Measurements from ENCODE around the gene TOMM40. TPM values are rescaled to one million over a fixed set of nuclear protein-coding genes. Genes with fewer than 3 reads are reported as not detected.
"Not testable (repeated sequence)": the region's sequence is repeated elsewhere in the genome, so short reads cannot be mapped to it uniquely, and the experiment has no call there.

The TOMM40 gene
- total RNA-seq, 1 donor = 57.6 TPM

DNA sequence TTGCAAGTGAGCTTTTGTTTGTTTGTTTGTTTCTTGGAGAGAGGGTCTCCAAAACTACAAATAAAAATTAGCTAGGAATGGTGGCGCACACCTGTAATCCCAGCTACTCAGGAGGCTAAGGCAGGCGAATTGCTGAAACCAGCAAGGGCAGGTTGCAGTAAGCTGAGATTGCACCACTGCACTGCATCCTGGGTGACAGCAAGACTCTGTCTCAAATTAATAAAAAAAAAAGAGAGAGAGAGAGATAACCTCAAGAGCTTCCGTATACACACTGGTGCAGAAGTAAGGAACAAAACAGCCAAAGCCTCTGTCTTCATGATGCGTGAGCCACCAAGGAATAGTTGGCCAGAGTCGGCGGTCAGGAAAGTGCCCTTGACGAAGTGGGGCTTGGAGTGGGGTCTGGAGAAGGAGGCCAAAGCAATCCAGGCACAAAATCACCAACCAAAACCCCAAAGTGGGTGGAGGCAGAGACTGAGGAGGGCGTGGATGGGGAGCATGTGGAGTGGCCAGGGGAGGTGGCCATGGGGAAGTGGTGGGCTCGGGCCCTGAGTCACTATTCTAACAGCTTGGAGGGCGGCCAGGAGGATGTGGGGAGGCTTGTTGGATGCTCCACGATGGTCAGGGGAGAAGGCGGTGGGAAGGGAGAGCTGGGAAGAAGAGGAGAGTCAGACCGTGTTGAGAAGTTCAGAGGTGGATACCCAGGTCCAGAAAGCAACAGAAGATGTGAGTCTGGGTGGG, 21.2 kb upstream of the TOMM40 start:
- peak in 2 of 3 donors; percentile 52 to 68 for DNase-seq (ENCODE audit: low read depth in 2 of 3, low spot score in 2 of 3)

DNA sequence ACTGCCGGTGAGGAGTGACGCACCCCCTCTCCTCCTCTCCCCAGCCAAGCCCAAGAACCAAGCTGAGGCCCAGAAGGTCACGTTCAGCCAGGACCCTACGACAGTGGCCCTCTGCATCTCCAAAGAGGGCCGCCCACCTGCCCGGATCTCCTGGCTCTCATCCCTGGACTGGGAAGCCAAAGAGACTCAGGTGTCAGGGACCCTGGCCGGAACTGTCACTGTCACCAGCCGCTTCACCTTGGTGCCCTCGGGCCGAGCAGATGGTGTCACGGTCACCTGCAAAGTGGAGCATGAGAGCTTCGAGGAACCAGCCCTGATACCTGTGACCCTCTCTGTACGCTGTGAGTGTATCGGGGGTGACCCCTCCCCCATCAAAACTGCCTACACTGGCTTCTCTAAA, 19.2 kb upstream of the TOMM40 start:
- DNase-seq (ENCODE audit: low read depth in 2 of 3, low spot score in 2 of 3) = no peak

DNA sequence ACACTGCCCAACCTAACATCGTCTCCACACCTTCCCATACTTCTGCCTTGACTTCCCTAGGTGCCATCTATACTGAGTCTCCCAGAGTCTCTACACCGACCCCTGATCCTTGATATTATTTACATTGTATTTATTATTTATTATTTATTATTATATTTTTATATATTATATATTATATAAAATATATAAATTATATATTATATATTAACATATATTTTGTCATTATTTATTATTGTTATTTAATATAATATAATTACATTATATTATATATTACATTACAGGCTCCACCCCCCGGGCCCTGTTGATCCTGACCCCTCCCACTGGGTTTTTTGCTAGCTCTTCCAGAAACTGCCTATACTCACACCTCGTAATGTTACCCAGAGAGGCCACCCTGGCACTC, 18.4 kb upstream of the TOMM40 start:
- no peak for DNase-seq (ENCODE audit: low read depth in 2 of 3, low spot score in 2 of 3)

DNA sequence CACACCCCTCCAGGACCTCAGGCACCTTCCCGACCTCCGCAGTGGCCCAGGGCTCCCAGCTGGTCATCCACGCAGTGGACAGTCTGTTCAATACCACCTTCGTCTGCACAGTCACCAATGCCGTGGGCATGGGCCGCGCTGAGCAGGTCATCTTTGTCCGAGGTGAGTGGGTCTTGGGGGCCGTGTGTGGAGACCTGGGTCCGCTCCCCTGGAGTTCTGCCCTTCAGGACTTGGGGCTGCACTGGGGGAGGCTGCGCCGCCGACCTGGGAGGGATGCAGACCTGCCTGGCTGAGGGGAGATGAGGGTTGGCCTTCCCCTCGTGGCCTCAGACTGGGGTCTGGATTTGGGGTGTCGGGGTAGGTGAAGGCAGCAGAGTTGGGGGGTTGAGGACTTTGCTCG, 16.7 kb upstream of the TOMM40 start:
- no peak for DNase-seq (ENCODE audit: low read depth in 2 of 3, low spot score in 2 of 3)

DNA sequence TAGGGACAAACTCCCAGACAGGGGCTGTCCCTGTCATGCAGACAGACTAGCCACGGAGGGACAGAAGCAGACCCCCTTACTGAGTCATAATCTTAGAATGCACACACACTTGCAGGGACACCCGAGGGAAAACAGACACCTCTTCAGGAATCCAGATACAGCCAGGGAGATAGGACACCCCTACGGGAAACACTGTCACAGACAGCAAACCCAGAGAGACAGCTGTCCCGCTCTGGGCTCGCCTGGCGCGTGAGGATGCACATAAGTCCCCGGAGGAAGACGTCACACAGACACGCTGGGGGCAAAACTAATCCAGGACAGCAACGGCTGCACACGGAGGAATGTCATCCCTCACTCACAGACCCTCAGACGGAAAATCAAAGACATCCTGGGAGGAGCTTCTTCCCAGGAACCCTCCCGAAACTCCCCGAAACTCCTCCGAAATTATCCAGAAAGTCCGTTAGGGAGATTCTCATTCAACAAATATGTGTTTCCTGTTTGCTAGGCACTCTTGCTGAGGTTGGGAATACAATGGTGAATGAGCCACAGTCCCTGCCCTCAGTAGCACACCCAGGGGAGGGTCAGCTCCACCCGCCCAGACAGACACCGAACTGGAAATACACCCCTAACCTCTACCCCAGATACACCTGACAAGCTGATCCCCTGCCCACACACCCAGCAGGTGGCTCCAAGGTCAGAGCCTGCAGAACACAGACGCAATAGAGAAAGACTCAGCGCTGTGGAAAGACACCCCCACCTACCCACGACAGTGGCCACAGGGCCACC, 15.2 kb upstream of the TOMM40 start:
- no peak for DNase-seq (ENCODE audit: low read depth in 2 of 3, low spot score in 2 of 3)

DNA sequence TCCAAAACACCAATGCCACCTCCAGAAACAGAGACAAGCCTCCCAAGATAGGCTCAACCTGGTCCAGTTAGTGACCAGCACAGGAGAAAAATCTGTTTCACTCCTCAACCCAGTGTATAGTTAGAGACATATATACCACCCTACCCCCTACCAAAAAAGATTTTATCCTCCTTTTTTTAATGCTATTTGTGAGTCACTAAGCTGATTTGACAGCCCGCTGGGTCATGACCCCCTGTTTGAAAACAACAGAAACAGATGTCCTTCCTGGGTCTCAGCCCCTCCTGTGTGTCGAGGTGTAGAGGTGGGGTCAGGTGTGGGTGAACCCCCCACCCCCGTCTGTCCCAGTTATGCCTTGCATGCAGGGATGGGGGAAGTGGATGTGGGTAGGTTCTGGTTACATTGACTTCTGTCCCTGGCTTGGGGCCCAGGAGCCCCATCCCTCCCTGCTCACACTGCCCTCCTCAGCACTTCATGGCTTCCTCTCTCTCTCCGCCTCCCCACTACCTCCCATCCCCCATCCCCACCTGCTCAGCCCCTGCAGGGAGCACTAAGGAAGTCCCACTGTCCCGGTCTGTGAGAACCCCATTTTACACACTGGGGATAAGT, 14.0 kb upstream of the TOMM40 start:
- DNase-seq (ENCODE audit: low read depth in 2 of 3, low spot score in 2 of 3) = peak in 2 of 3 donors; percentile 36 to 54

DNA sequence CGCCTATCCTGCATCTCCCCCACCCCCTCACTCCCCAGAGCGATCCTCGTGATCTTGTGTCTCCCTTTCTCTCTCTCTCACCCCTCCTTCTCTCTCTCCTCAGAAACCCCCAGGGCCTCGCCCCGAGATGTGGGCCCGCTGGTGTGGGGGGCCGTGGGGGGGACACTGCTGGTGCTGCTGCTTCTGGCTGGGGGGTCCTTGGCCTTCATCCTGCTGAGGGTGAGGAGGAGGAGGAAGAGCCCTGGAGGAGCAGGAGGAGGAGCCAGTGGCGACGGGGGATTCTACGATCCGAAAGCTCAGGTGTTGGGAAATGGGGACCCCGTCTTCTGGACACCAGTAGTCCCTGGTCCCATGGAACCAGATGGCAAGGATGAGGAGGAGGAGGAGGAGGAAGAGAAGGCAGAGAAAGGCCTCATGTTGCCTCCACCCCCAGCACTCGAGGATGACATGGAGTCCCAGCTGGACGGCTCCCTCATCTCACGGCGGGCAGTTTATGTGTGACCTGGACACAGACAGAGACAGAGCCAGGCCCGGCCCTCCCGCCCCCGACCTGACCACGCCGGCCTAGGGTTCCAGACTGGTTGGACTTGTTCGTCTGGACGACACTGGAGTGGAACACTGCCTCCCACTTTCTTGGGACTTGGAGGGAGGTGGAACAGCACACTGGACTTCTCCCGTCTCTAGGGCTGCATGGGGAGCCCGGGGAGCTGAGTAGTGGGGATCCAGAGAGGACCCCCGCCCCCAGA, 12.8 kb upstream of the TOMM40 start:
- DNase-seq (ENCODE audit: low read depth in 2 of 3, low spot score in 2 of 3) = no peak

DNA sequence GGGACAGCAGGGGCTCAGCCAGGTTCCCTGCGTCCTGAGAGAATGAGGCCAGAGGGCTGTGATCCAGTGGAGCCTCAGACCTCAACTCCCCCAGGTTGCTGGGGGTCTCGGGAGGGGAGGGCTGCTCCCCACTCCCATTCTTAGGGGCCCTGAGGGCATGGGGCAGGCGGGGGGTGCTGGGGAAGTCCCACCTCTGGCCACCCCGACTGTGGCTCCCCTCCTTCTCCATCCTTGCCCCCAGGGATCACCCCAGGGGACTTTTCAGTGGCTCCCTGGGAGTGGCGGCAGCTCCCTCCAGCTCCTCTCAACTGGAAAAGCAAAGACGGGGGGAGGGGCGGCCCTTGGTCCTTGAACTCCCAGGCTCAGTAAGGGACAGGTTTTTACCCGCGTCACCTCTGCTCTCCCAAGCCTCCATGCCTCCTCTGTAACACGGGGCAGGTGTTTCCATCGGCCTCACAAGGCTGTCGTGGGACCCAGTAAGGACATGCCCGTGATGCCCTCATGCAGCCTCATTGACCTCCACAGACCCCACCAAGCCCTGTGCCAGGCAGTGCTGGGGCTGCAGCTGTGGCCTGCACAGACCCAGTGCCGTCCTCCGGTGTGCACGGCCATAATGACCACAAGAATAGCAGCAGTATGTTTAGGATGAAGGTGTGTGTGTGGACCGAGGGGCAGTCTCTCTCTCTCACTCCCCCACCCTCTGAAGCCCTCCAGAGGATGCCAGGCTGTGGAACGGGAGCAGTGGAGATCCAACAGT, 11.6 kb upstream of the TOMM40 start:
- DNase-seq (ENCODE audit: low read depth in 2 of 3, low spot score in 2 of 3) = no peak

DNA sequence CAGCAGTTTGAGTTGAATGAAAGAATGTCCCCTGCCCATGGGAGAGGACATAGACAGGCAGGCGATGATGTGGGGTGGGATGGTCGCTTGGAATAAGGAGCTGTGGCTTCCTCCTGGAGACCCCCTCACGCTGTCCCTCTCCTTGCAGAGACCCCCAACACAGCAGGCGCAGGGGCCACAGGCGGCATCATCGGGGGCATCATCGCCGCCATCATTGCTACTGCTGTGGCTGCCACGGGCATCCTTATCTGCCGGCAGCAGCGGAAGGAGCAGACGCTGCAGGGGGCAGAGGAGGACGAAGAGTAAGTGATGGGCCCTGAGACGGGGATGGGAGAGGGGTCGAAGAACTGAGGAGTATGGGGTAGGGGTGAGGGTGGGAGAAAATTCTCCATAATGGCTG, 9.0 kb upstream of the TOMM40 start:
- DNase-seq (ENCODE audit: low read depth in 2 of 3, low spot score in 2 of 3) = no peak

DNA sequence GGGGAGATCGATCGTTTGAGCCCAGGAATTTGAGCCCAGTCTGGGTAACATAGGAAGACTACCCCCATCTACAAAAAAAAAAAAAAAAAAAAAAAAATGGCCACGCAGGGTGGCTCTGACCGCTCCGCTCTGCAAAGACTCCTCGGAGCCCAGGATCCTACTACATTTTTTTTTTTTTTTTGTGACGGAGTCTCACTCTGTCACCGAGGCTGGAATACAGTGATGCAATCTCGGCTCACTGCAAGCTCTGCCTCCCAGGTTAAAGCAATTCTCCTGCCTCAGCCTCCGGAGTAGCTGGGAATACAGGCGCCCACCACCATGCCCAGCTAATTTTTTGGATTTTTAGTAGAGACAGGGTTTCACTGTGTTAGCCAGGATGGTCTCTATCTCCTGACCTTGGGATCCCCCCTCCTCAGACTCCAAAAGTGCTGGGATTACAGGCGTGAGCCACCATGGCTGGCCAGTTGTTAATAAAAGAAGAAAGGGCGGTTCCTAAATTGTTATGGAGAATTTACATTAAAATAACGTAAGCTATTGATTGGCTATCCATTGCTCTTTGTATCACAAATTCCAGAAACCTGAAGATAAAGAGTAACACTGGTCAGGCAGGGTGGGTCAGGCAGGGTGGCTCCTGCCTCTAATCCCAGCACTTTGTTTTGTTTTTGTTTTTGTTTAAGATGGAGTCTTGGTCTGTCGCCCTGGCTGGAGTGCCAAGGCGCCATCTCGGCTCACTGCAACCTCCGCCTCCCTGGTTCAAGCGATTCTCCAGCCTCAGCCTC, 8.2 kb upstream of the TOMM40 start:
- DNase-seq (ENCODE audit: low read depth in 2 of 3, low spot score in 2 of 3) = not testable (repeated sequence)

DNA sequence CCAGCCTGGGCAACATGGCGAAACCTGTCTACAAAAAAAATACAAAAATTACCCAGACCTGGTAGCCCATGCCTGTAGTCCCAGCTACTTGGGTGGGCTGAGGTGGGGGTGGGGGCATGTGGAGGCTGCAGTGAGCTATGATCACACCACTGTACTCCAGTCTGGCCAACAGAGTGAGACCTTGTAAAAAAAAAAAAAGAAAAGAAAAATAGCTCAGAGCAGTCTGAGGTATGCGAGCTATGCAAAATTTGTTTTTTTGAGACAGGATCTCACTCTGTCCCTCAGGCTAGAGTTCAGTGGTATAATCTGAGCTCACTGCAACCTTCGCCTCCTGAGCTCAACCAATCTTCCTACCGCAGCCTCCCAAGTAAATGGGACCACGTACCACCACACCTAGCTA, 7.1 kb upstream of the TOMM40 start:
- DNase-seq (ENCODE audit: low read depth in 2 of 3, low spot score in 2 of 3) = no peak

DNA sequence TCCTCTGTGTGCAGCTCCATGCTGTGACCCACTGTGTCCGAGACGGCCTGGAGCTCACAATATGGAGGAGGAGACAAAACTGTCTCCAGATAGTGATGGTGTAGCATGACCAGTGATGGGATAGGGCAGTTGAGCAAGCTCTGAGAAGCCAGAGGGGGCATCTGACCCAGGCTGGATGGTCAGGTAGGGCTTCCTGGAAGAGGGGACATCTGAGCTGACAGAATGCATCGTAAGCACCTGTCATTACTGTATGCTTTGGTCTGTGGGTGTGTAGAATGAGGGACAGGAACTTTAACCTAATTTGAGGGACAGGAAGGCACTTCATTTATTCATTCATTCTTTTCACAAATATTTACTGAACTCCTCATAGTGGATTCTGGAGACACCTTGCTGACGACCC, 6.5 kb upstream of the TOMM40 start:
- no peak for DNase-seq (ENCODE audit: low read depth in 2 of 3, low spot score in 2 of 3)

DNA sequence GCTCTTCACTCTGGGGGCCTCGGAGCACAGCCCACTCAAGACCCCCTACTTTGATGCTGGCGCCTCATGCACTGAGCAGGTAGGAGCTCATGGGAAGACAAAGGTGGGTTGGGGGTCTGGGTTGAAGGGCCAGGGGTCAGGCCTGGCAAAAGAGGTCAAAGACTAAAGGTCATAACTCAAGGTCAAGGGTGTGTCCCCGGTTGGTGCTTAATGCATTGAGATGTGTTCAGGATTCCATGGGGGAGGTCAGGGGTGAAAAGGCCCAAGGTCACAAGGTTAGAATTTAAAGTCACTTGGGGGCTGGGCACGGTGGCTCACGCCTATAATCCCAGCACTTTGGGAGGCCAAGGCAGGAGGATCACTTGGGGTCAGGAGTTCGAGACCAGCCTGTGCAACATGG, 4.9 kb upstream of the TOMM40 start:
- no peak for DNase-seq (ENCODE audit: low read depth in 2 of 3, low spot score in 2 of 3)

DNA sequence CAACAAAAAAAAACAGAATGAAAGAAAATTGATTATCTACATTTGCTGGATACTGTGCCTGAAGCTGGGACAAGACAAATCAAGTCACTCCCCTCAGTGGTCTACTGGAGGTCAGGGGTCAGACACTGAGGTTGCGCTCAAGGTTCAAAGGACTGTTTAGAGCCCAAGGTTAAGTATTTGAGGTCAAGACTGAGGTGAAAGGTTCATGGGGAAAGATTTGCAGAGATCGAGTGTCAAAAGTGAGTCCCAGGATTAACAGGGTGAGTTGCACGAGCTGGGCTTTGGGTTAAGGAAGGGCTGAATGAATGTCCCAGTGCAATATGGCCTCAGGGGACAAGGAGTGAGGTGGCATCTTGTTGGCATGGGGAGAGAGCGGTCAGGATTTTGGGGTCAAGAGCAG, 3.4 kb upstream of the TOMM40 start:
- no peak for DNase-seq (ENCODE audit: low read depth in 2 of 3, low spot score in 2 of 3)

DNA sequence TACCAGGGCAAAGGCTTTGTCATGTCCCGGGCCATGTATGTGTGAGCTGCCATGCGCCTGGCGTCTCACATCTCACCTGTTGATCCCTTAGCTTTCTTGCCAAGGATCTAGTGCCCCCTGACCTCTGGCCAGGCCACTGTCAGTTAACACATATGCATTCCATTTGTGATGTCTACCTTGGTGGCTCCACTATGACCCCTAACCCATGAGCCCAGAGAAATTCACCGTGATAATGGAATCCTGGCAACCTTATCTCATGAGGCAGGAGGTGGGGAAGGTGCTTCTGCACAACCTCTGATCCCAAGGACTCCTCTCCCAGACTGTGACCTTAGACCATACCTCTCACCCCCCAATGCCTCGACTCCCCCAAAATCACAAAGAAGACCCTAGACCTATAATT, 2.7 kb upstream of the TOMM40 start:
- DNase-seq (ENCODE audit: low read depth in 2 of 3, low spot score in 2 of 3) = not testable (repeated sequence)

DNA sequence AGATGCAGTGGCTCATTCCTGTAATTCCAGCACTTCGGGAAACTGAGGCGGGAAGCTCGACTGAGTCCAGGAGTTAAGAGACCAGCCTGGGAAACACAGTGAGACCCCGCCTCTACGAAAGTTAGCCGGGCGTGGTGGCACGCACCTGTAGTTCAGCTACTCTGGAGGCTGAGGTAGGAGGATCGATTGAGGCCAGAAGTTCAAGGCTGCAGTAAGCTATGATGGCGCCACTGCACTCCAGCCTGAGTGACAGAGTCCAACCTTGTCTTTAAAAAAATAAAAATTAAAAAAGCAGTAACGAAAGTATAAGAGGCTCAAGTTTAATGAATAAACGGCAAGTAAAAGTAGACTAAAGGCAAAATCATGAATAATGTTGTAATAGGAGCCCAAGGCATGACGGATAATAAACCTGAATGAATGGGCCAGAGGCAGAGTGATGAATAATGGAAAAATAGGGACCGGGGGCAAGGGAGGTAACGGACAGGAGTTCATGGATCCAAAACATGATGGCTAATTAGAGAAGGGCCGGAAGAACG, 1.2 kb upstream of the TOMM40 start:
- DNase-seq (ENCODE audit: low read depth in 2 of 3, low spot score in 2 of 3) = no peak

DNA sequence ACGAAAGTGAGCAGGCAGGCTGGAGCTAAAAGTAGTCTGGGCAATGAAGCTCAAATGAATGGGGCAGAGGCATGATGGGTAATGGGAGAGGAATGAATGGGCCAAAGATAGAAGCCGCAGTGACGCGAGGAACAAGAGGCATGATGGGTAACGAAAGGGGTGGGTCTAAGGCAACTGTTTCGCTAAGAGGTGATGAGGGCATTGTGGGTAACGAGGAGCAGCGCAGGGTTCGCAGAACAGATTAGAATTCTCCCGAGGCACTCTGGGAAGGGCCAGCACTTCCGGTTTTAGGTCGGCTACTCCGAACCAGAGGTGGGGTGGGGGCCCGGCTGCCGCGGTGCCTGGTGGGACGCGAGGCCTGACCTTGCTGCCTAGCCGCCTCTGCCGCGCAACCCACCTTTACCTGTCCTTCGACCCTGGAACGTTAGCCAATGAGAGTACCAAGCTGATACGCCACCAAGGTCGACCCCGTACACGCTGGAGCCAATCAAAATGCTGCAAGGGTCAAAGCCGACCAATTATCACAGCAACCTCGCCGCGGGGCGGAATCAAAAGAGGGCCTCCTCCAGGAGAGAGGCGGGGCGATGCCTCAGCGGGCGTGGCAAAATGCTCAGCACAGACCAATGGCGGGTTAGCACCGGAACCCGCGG, 563 bp upstream of the TOMM40 start:
- DNase-seq (ENCODE audit: low read depth in 2 of 3, low spot score in 2 of 3) = peak; percentile 98 to 100 (median 99)

DNA sequence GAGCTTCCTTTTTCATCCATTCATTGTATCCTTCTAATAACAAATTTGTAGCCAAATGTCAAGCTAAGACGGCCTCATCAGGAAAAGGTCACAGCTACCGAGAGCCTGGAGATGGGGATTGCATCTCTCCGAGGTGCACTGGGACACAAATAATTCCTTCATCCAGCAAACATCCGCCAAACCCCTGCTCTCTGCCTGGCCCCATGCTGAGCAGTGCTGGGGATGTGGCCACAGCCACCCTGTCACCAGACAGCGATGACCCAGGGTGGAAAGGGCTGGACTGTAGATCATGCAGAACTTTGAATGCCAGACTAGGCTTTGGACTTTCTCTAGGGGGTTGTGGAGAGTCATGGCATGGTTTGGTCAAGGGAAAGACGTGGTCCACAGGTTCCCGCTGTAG, 1.9 kb downstream of the TOMM40 start:
- DNase-seq (ENCODE audit: low read depth in 2 of 3, low spot score in 2 of 3) = no peak

Measured in hematopoietic multipotent progenitor cell (in vitro differentiated cells).